GM12878 (cell line): Measurements from ENCODE around the gene IMMP2L. TPM values are rescaled to one million over a fixed set of nuclear protein-coding genes. Genes with fewer than 3 reads are reported as not detected.

Experiments
- ATAC-seq: fragments of 200-7000 bp; cut with Tn5 transposase; 3 replicates; pipeline ENCODE4 v1.9.1; 2020; ENCODE audit warnings: mild to moderate bottlenecking, moderate library complexity
- BruUV-seq: library from RNA; stranded (reverse); fragments of 400-500 nt; replicated peaks from 2 replicates; lab custom pipeline; 2021; lab: Mats Ljungman, UMichigan
- CTCF ChIA-PET: fragments of 300-600 bp; sonication (Branson Sonifier 250); formaldehyde crosslinking; extraction: SDS; loops from one replicate; lab custom pipeline; 2021; ENCODE audit warnings: inconsistent platforms; lab: Yijun Ruan, JAX
- POLR2A ChIA-PET: fragments of 350-600 bp; formaldehyde crosslinking; extraction: SDS; loops from one replicate; lab custom pipeline; 2021; ENCODE audit warnings: inconsistent platforms; lab: Charles Lee
- RAD21 ChIA-PET: fragments of 300-600 bp; sonication (Branson Sonifier 250); formaldehyde crosslinking; loops from one replicate; lab custom pipeline; 2023; ENCODE audit warnings: antibody characterized with exemption; ENCODE audit not compliant: unreplicated experiment; lab: Charles Lee
- SMC1A ChIA-PET: fragments of 300-600 bp; sonication (Branson Sonifier 250); formaldehyde crosslinking; loops from one replicate; lab custom pipeline; 2023; ENCODE audit not compliant: unreplicated experiment, uncharacterized antibody; lab: Charles Lee
- DNase-seq: peaks from one replicate; pipeline ENCODE4 v3.0.0-alpha.2; 2011; ENCODE audit warnings: low read depth, low spot score
- FAIRE-seq: peaks from 3 replicates; lab custom pipeline; 2011; peaks lifted over from hg19 to GRCh38; lab: Jason Lieb, UNC
- H2AFZ ChIP-seq: 2 replicates; pipeline ENCODE4 v1.6.0; 2011; ENCODE audit warnings: low read depth, low read length, control low read depth; ENCODE audit not compliant: control insufficient read depth
- H3K27ac ChIP-seq: 2 replicates; pipeline ENCODE4 v1.5.1; 2011; ENCODE audit warnings: control low read depth; ENCODE audit not compliant: control insufficient read depth, insufficient read depth
- H3K27me3 ChIP-seq, 2 experiments: replicated peaks in 1 of 2; 2 replicates each; pipeline versions ENCODE4 v1.6.0 to v1.6.1; 2011; ENCODE audit warnings: low read length in 1 of 2; ENCODE audit not compliant: control insufficient read depth in 2 of 2, insufficient read depth in 2 of 2
- H3K36me3 ChIP-seq, 2 experiments: 2 replicates each; pipeline ENCODE4 v1.5.1; 2011; ENCODE audit warnings: low read length in 1 of 2; ENCODE audit not compliant: control insufficient read depth in 2 of 2, insufficient read depth in 2 of 2
- H3K4me1 ChIP-seq: 2 replicates; pipeline ENCODE4 v1.6.1; 2011; ENCODE audit warnings: mild to moderate bottlenecking, low read length, moderate library complexity, mixed read lengths; ENCODE audit not compliant: control insufficient read depth, insufficient read depth
- H3K4me2 ChIP-seq: 2 replicates; pipeline ENCODE4 v1.6.0; 2011; ENCODE audit warnings: control low read depth; ENCODE audit not compliant: control insufficient read depth, insufficient read depth
- H3K4me3 ChIP-seq: fragments of 200-600 bp; sonication (generic); 2 replicates; pipeline ENCODE4 v1.5.1; 2016
- H3K79me2 ChIP-seq: 2 replicates; pipeline ENCODE4 v1.6.0; 2011; ENCODE audit warnings: low read length; ENCODE audit not compliant: control insufficient read depth, insufficient read depth
- H3K9ac ChIP-seq: 2 replicates; pipeline ENCODE4 v1.8.0; 2011; ENCODE audit warnings: low read length, control low read depth, mixed read lengths; ENCODE audit not compliant: control insufficient read depth, insufficient read depth
- H3K9me3 ChIP-seq: replicated peaks from 3 replicates; pipeline ENCODE4 v1.5.1; 2011; ENCODE audit warnings: mild to moderate bottlenecking, low read length; ENCODE audit not compliant: control insufficient read depth, insufficient read depth
- H4K20me1 ChIP-seq: 2 replicates; pipeline ENCODE4 v1.6.0; 2011; ENCODE audit not compliant: control insufficient read depth, insufficient read depth
- CTCF ChIP-seq, 3 experiments: IDR thresholded peaks in 2 of 3; conservative IDR thresholded peaks in 1 of 3; 2 replicates each; pipeline ENCODE4 v1.5.1; 2011; ENCODE audit warnings: low read depth in 3 of 3, low read length in 3 of 3, mild to moderate bottlenecking in 3 of 3, control low read depth in 2 of 3, moderate library complexity in 2 of 3, inconsistent platforms in 1 of 3, mixed read lengths in 1 of 3; ENCODE audit not compliant: control insufficient read depth in 2 of 3, insufficient read depth in 1 of 3; ENCODE audit errors: extremely low read depth in 1 of 3
- NFXL1 ChIP-seq: fragments of 450-650 bp; IDR thresholded peaks from 2 replicates; pipeline ENCODE4 v1.6.1; 2017; ENCODE audit warnings: antibody characterized with exemption, mild to moderate bottlenecking, borderline replicate concordance
- NR2F1 ChIP-seq: fragments of 450-650 bp; conservative IDR thresholded peaks from 2 replicates; pipeline ENCODE4 v1.6.1; 2017; ENCODE audit warnings: mild to moderate bottlenecking
- RAD21 ChIP-seq: IDR thresholded peaks from 2 replicates; pipeline ENCODE4 v1.6.1; 2011; ENCODE audit warnings: mild to moderate bottlenecking, low read depth, low read length, moderate library complexity; ENCODE audit not compliant: insufficient read depth
- RFX5 ChIP-seq: IDR thresholded peaks from 2 replicates; pipeline ENCODE4 v1.6.1; 2011; ENCODE audit warnings: low read depth, low read length, improper control_type of control experiment
- SMC3 ChIP-seq: IDR thresholded peaks from 2 replicates; pipeline ENCODE4 v1.6.1; 2011; ENCODE audit warnings: low read length, improper control_type of control experiment, borderline replicate concordance
- YBX1 ChIP-seq: fragments of 450-650 bp; IDR thresholded peaks from 2 replicates; pipeline ENCODE4 v1.6.1; 2016; ENCODE audit warnings: antibody characterized with exemption
- ZBED1 ChIP-seq: IDR thresholded peaks from 2 replicates; pipeline ENCODE4 v1.6.1; 2016; ENCODE audit warnings: borderline replicate concordance
- ZBTB4 ChIP-seq: fragments of 450-650 bp; formaldehyde crosslinking; IDR thresholded peaks from 2 replicates; pipeline ENCODE4 v1.4.0; 2022; ENCODE audit warnings: mild to moderate bottlenecking, moderate library complexity
- ZNF207 ChIP-seq: fragments of 450-650 bp; IDR thresholded peaks from 2 replicates; pipeline ENCODE4 v1.6.1; 2014; ENCODE audit warnings: antibody characterized with exemption, mild to moderate bottlenecking, borderline replicate concordance
- ZNF217 ChIP-seq: fragments of 450-650 bp; IDR thresholded peaks from 2 replicates; pipeline ENCODE4 v1.6.1; 2017; ENCODE audit warnings: antibody characterized with exemption, mild to moderate bottlenecking
- ZNF24 ChIP-seq: fragments of 450-650 bp; IDR thresholded peaks from 2 replicates; pipeline ENCODE4 v1.6.1; 2017; ENCODE audit warnings: antibody characterized with exemption, mild to moderate bottlenecking
- ZNF384 ChIP-seq: IDR thresholded peaks from 2 replicates; pipeline ENCODE4 v1.6.1; 2012; ENCODE audit warnings: low read depth, mild to moderate bottlenecking, low read length, improper control_type of control experiment, borderline replicate concordance
- ZSCAN29 ChIP-seq: fragments of 450-650 bp; IDR thresholded peaks from 2 replicates; pipeline ENCODE4 v1.6.1; 2017; ENCODE audit warnings: mild to moderate bottlenecking, moderate library complexity
- ZZZ3 ChIP-seq: IDR thresholded peaks from 2 replicates; pipeline ENCODE4 v1.6.1; 2011; ENCODE audit warnings: low read depth; ENCODE audit not compliant: control insufficient read depth, insufficient read length
- WGBS: methylation state at CpG from one replicate; pipeline ENCODE4 v1.1.6; 2016; ENCODE audit warnings: low lambda C conversion rate; ENCODE audit not compliant: insufficient replicate concordance, insufficient coverage; ENCODE audit errors: missing lambda C conversion rate; 5-methylcytosine and 5-hydroxymethylcytosine counted together
- in situ Hi-C: fragments of 300-500 bp; cut with MboI; formaldehyde crosslinking; loops from 9 replicates; pipeline ENCODE4 v1.14.3; 2018; ENCODE audit warnings: mixed read lengths
- intact Hi-C: fragments of 100-400 bp; cut with micrococcal nuclease; formaldehyde crosslinking; loops from one replicate; pipeline ENCODE4 v1.14.2; 2022; ENCODE audit not compliant: unreplicated experiment
- polyA plus RNA-seq, 11 experiments: library from polyadenylated mRNA; depleted of rRNA in 4 of 11; unstranded in 6 of 11; stranded (reverse) in 5 of 11; fragments of >200 nt; fragmentation: Nextera tagmentation in 4 of 11; fragmentation: Illumina TruSeq in 1 of 11; extraction: Ambion mirVana in 4 of 11; extraction: Trizol in 1 of 11; gene quantifications; 1 replicate in 1 of 11; 2 replicates in 10 of 11; pipeline versions ENCODE4 v1.2.1 to v1.2.3, GENCODE V29; 2011 to 2016; ENCODE audit warnings: inconsistent platforms in 2 of 11, missing spikeins in 2 of 11, low read depth in 1 of 11
- total RNA-seq, 4 experiments: library from RNA; depleted of rRNA in 3 of 4; stranded (reverse); fragments of >200 nt in 3 of 4; fragmentation: Illumina TruSeq in 1 of 4; extraction: Trizol in 1 of 4; gene quantifications; 2 replicates each; pipeline versions ENCODE4 v1.2.1 to v1.2.3, GENCODE V29; 2013 to 2021

Gene IMMP2L
- total and polyA plus RNA-seq, 10 of the 15 experiments (the other 5 are each of a cell fraction or from before 2014, with no cell fraction given), result 12.6 to 46.3 (median 19.6) TPM

- Histone ChIP-seq H3K36me3 (no peaks in the 10 kb centered on the region), H4K20me1 (no peaks in the 10 kb centered on the region), H3K9ac (no peak overlapping the region), H2AFZ (no peak overlapping the region), H3K27me3 (no peaks in the 10 kb centered on the region), H3K79me2 (no peaks in the 10 kb centered on the region), H3K27ac (no peak overlapping the region), H3K4me3 (no peak overlapping the region), H3K9me3 (no peaks in the 10 kb centered on the region), H3K4me2 (no peak overlapping the region), H3K4me1 (no peaks in the 10 kb centered on the region)
- WGBS, result 35% methylated on average over 10 of the region's 10 CpGs
- ChIA-PET SMC1A (interaction anchor here (0.6 to 2.9 kb wide), 30 partner anchors 8 to 1776 kb away, joined by 3 to 24 read pairs (median 4); no protein-coding TSS in a partner anchor), POLR2A (interaction anchor here (0.6 kb wide), 1 partner anchor 17 kb away, joined by 4 read pairs; no protein-coding TSS in a partner anchor), RAD21 (interaction anchor here (0.7 to 2.4 kb wide), 13 partner anchors 10 to 507 kb away, joined by 3 to 21 read pairs (median 3); no protein-coding TSS in a partner anchor), CTCF (interaction anchor here (0.6 to 3.2 kb wide), 31 partner anchors 10 to 1216 kb away, joined by 3 to 18 read pairs (median 5); no protein-coding TSS in a partner anchor)
- TF ChIP-seq RAD21 (peak; percentile 66), NFXL1 (no peak), ZNF207 (no peak), ZSCAN29 (no peak), ZBED1 (no peak), CTCF (IDR thresholded peaks at IDR 0.05 in 2 of 3, conservative IDR thresholded peaks at IDR 0.05 in 1 of 3; ENCODE audit: control insufficient read depth in 2 of 3, extremely low read depth in 1 of 3, insufficient read depth in 1 of 3, low read depth in 3 of 3, low read length in 3 of 3) (peak; percentile 58 to 71 (median 60)), ZNF384 (no peak), ZZZ3 (no peak), SMC3 (peak; percentile 48; the same call in 1 of the 2 replicates), ZNF217 (no peak), NR2F1 (no peak), RFX5 (no peak), YBX1 (no peak), ZBTB4 (CRISPR knock-in tag) (no peak), ZNF24 (0 out of 2 replicates have a peak, but pooled peaks have one; percentile 11)
- ATAC-seq (peak; percentile 68), DNase-seq (no peak), FAIRE-seq (peak; percentile 61)
- in situ Hi-C loops, result no loop called here
- no TSS peak for BruUV-seq
- intact Hi-C loops, result loop anchor here (2.0 to 10.0 kb wide), 2 partner anchors 507 to 1253 kb away; no protein-coding TSS in a partner anchor
Observed at GRCh38 chr7:111098011-111098925, 464.0 kb downstream of the IMMP2L start.
